HG02610 (cell line): Measurements from ENCODE around the gene CCDC69.
"Not testable (repeated sequence)": the region's sequence is repeated elsewhere in the genome, so short reads cannot be mapped to it uniquely, and the experiment has no call there.

Experiments
- ATAC-seq: cut with Tn5 transposase; IDR thresholded peaks from one replicate; pipeline ENCODE4 v1.9.1; 2021; ENCODE audit warnings: mild to moderate bottlenecking, moderate library complexity; ENCODE audit not compliant: unreplicated experiment

The CCDC69 gene

DNA sequence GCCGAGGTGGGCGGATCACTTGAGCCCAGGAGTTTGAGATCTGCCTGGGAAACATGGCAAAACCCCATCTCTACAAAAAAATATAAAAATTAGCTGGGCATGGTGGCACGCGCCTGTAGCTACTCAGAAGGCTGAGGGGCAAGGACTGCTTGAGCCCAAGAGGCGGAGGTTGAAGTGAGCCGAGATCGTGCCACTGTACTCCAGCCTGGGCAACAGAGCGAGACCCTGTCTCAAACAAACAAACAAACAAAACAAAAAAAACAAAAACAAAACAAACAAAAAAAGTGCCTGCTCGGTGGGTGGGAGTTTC is 26.6 kb downstream of the CCDC69 start:
- ATAC-seq = not testable (repeated sequence)

DNA sequence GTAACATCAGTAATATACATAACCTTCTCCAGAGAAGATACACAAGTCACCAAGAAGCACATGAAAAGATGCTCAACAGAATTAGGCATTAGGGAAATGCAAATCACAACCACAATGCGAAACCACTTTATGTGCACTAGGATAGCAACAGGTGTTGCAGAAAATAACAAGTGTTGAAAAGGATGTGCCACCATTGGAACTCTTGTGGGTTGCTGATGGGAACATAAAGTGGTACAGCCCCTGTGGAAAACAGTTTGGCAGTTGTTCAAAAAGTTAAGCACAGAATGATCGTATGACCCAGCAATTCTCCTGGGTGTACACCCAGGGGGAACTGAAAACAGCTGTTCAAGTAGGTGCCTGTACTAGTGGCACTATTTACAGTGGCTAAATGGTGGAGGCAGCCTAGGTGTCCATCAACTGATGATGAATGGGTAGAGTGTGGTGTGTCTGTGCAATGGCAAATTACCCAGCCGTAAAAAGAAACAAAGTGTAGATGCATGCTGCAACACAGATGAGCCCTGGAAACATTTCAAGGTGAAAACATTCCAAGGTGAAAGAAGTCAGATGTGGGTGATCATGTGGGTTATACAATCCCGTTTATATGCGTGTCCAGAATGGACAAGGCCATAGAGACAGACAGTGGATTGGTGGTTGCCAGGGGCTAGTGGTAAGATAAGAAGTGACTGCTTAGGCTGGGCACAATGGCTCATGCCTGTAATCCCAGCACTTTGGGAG is 27.2 kb downstream of the CCDC69 start:
- peak; percentile 89 for ATAC-seq

DNA sequence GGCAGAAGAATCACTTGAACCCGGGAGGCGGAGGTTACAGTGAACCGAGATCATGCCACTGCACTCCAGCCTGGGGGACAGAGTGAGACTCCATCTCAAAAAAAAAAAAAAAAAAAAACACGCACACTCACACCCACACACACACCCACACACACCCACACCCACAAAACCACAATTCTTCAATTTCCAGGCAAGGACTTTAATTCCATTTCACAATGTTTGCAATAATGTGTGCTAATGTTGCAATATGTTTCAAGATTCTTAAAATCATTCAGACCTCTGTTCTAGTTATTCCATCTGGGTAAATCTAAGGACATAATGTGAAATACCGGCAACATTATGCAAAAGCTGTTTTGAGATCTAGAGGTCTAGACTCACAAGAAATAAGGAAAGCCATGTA is 28.3 kb downstream of the CCDC69 start:
- ATAC-seq = no peak

DNA sequence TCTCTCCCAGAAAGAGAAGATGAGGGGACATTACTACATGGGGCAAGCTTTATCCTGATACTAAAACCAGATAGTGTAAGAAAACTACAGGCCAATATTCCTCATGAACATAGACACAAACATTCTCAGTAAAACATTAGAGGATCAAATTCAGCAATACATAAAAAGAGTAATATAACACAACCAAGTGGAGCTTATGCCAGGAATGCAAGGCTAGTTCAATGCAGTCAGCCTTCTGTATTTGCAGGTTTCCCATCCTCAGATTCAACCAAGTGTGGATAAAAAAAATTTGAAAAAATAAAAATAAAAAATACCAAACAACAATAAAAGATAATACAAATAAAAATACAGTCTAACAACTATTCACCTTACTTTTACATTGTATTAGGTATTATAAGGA is 31.3 kb downstream of the CCDC69 start:
- no peak for ATAC-seq

DNA sequence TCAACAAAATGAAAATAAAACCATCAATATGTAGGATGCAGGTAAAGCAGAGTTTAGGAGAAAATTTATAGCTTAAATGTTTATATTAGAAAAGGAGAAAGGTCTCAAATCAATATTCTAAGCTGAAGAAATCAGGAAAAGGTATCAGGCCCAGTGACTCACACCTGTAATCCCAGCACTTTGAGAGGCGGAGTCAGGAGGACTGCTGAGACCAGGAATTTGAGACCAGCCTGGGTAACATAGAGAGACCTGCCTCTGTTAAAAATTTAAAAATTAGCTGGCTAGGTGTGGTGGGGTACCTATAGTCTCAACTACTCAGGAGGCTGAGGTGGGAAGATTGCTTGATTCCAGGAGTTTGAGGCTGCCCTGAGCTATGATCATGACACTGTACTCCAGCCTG is 32.2 kb downstream of the CCDC69 start:
- ATAC-seq = no peak

DNA sequence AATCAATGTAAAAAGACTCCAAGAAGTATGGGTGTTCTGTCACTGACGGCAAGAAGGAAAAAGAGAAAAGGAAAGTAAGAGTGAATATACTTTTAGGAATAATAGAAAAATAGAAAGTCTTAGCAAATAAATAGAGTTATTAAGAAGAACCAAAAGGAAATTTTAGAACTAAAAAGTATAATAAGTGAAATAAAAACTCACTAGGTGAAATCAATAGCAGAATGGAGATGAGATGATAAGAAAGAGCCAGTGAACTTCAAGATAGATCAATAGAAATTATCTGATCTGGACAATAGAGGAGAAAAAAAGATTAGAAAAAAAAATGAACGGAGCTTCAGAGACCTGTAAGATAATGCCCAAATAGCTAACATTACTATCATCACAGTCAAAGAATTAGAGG is 34.7 kb downstream of the CCDC69 start:
- no peak for ATAC-seq

DNA sequence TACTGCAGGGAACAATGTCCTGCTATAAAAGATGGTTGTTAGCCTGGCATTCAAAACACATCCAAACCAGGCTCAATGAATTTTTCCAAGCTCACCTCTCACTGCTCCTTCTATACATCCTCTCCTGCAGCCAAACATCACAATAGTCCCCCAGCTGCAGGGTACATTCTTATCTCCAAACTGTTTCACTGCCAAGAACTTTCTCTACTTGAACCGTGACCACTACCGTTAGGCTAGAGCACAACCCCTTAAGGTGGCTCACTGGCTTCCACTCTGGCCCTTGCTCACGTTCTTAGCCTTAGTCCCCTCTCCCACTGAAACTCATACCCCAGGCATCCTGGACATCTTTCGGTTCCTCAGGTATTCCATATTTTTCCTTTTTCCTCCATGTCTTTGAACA is 37.4 kb downstream of the CCDC69 start:
- no peak for ATAC-seq

DNA sequence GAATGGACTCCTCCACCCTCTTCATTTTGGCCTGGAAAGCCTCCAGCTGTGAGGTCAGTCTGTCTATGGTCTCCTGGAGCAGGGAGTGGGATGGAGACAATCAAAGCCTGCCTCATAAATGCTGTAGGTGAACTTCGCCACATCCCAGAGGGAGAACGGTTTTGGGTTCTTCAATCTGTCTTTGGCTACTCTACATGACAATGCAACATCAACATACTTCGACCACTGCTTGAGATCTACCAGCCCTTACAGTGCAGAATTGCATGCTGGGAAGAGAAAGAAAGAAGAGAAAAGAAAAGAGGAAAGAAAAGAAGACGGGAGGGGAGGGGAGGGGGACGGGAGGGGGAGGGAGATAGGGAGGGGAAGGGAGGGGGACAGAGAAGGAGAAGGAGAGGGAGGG is 37.8 kb downstream of the CCDC69 start:
- no peak for ATAC-seq

DNA sequence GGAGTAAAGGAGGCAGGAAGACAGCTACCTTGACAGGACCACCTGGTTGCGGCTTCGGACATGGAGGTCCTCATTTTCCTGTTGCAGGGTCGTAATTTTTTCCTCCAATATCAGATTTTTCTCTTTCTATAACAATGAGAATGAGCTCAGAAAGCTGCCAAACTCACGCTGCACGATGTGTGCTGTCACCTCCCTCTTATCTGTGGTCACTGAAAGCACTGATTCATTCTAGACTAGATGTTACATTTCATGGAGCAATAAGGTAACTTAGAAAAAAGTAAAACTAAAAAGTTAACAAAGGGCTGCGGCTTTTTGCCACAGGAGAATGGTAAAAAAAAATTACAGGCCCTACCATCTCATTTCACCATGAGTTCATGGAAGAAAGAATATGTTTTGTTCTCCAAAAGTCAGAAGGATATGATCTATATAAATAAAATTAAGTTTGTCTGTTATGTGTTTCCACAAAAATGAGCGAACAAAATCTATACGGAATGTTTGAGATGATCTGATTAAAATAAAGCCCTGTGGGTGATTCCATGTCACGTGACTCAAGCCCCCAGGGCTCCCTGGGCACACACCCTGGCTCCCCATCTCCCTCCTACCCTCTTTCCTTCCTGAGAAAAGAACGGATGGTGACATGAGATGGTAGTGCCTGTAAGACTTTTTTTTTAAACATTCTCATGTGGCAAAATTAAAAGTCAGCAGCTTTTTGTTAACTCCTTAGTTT is 39.4 kb downstream of the CCDC69 start:
- no peak for ATAC-seq

DNA sequence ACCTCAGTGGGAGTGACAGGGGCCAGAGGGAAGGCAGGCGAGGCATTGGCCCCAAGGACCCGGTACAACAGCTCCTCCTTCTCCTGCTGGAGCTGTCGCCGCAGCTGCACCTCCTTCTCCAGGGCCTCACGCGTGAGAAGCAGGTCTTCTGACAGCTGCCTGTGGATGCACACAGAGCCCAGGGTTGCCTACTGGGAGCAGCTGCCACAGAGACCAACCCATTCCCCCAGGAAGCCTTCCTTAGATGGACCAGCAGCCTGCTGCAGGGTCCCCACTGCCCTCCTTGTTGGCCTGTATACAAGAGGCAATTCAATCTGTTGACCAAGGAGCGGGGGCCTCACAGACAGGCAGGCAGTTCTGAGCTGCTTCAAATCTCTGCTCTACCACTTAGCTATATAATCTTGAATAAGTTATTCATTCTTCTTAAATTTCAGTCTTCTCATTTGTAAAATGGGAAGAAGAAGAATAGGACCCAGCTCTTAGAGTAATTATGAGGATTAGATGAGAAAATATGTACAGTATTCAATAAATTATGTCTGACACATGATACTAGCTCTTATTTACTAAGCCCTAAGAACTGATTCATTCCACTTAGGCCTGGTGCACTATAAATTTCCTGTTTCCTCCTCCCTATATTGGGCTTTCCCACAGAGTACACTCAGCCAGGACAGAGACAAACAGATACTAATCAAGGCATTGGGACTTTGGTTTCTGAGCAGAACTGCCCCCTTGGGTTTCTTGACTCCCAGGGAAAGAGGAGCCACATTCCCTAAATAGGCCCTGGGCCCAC is 40.2 kb downstream of the CCDC69 start:
- no peak for ATAC-seq

DNA sequence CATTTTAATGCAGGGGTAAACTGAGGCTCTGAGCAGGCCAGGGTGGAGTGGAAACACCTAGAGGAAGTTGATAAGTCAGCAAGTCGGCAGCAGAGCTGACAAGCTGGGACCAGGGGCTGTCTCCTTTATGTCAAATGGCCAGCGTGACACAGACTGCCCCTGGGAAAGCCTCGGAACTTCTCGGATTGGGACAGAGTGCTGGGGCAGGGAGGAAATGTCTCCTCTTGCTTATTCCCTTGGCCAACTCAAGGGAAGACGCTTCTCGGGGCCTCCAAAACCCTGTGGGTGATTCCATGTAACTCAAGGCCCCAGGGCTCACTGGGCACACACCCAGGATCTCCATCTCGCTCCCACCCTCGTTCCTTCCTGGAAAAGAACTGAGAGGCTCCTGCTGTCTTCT is 40.9 kb downstream of the CCDC69 start:
- no peak for ATAC-seq

DNA sequence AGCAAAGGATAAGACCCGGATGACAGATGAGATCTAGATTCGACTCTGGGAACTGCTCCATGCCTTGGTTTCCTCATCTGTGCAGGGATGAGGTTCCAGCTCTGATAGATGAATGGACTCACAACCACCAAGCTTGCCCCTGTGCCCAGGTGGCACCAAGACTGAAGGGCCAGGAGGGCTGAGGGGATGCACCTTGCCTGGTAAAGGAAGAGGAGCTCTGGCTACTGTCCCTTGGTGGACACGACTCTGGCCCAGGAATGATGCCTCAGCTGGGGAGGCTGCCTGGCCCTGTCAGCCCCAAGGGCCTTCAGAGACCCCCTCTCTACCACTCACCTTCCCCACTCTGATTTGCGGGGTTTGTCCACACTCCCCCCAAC is 41.4 kb downstream of the CCDC69 start:
- ATAC-seq = no peak

DNA sequence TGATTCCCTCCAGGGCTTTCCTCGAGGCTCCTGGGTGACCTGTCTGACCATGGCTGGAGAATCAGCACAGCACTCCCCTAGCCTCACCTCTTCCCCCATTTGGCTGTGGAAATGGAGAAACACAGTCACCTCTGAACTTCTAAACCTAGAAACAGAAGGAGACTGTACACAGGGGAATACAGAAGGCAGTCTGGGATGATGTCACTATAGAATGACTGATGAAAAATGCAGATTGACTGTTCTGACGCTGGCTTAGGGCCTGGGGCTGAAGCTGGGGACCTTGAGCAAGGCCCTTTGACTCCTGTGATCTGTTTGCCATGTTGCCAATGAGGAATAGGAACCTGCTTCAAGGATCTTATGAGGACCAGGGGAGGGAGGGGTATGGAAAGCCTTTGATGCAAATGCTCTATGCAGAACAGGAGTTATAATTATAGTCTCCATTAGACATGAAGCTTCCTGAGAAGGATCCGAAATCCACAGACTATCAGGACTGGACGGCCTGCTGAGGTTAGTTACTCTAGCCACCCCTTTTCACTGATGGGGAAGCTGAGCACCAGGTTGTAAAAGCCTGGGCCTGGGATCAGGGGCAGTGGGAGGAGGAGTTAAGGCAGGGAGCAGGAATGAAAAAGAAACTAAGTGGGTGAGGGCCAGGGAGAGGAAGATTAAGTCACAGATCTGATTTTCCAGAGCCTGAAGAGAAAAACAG is 41.9 kb downstream of the CCDC69 start:
- no peak for ATAC-seq

DNA sequence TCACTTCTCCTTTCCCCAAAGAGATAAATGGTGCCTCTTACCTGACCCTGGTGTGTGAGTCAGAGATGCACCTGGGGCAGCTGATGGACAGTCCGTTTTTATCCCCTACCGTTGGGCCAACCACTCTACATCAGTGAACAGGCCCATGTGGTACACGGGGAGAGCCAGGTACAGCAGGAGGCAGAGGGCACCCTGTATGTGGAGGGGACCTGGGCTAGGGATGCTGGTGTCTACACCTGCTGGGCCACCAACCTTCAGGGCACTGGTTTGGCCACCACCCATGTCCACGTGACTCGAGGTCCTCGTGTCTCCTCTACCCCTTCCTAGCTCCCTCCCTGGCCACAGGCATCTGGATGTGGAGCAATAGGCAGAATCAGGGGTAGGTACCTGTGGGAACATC is 43.6 kb downstream of the CCDC69 start:
- no peak for ATAC-seq

DNA sequence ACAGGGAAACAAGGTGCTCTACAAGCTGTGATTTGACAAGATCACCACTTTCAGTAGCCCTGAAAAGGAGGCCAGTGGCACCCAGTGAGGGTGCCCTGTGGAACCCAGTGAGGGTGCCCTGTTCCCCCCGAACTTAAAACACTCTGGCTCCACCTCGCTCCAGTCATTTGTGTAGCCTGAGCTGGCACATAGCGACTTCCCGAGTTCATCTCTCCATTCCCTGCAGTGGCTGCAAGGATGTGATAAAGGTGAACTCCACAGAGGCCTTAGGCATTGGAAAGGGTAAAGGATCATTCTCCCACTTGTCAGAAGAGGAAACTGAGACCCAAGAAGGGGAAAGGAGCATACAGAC is 44.4 kb downstream of the CCDC69 start:
- no peak for ATAC-seq

DNA sequence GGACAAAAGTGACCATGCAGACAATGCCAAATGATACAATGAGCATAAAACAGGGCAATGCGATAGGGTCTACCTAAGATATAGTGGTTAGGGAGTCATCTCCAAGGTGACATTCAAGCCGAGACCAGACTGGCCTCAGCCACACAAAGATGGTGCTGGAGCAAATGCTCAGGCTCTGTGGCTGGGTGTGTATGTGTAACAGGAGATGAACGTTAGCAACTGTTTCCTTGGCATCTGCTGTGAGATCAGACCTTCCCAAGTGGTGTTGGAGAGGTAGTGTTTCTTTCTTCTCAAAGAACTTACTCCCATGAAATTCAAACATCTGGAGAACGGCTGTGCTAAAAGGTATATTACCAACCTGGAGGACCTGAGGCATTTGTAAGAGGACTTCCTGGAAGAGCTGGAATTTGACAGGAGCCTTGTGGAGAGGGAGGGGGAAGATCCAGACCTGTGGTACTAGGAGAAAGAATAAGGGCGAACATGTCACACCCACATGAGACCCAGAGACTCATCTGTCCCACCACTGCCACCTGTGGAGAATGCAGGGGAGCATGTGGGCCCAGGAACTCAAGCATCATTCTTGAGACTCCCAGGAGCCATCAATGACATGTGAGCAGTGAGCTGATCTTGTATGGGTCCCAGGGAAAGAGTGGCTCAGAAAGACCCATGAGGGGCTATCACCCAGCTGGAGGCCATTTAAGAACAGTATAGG is 45.0 kb downstream of the CCDC69 start:
- no peak for ATAC-seq

DNA sequence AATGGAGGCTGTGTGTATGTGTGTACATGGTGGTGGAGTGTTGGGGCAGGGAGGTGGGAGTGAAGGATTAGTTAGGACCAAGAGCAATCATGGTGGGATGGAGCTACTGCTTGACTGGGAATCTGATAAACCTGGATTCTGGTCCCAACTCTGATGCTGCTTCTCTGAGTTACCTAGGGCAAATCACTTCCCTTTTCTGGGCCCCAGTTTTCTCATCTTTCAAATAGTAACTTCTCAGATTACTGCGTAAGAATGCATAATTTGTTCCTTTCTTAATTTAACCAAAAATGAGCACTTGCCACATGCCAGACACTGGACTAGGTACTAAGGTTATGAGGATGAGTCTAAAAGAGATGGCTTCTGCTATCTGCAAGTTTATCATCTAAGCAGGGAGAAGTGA is 45.5 kb downstream of the CCDC69 start:
- ATAC-seq = no peak

DNA sequence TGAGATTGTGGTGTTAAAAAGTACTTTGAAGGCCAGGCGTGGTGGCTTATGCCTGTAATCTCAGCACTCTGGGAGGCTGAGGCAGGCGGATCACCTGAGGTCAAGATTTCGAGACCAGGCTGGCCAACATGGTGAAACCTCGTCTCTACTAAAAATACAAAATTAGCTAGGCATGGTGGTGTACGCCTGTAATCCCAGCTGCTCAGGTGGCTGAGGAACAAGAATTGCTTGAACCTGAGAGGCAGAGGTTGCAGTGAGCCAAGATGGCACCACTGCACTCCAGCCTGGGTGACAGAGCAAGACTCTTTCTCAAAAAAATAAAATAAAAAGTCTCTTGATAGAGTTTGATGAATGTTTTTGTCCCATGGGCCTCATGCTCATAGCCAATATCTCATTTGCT is 47.6 kb downstream of the CCDC69 start:
- ATAC-seq = not testable (repeated sequence)

DNA sequence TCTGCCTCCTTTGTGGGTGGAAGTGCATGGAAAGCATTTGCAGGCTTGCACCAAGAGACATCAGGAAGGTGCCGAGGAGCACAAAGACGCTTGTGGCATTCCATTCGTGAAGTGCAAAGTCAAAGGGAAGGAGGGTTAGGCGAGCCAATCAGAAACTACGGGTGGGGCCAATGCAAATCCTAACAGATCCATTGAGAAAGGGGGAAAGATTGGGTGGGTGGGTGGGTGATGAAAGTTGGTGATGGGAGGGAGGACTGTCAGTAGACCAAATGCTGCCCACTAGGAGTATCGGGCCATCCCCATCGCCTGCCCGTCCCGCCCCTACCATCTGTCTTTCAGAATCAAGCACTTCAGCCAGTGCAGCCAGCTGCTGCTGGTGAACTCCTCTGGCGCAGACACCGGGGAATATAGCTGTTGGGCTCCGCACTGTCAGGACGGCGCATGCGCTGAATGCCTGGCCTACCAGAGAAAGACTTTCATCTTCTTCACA is 49.2 kb downstream of the CCDC69 start:
- no peak for ATAC-seq

DNA sequence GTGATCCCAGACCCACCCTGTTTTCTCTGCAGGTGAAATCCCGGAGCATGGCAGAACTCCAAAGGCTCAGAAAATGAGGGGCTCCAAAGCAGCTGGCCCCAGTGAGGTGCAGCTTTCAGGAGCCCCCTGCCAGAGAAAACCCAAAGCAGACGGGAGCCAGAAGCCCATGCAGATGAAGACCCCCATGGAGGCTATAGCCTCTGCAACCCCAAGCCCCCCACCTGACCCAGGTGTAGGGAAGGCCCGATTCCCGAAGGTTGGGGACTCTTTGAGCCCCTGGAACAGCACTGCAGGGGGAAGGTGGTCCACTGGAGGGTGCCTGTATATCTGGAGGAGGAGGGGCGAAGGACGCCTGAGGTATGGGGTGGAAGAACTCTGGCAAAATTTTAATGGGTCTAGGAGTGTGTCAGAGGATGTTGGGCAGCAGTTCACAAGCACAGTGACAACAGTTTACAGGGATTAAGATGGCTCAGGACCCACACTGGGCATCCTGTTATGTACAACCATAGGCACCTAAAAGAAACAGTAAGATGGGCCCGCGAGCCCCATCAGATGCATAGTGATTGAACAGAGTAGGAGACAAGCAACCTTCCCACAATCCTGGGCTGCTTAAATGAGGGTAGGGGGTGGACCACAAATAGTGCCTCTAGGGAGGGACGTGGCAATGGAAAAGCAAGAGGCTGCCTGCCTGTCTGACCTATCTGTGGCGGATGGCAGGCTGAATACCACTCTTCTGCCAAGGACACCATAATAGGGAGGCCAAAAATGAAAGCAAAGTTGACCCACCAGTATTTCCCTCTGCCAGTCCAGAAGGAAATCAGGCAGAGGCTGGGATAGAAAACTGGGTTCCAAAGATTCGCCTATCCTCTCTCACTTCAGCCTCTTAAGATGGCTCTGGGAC is 49.9 kb downstream of the CCDC69 start:
- no peak for ATAC-seq
